Activated CD4-positive, alpha-beta T cell treated with anti-CD3 and anti-CD28 coated beads for 48 hours (primary cell): ENCODE results near the gene TCEAL7.
"Not testable (repeated sequence)": the region's sequence is repeated elsewhere in the genome, so short reads cannot be mapped to it uniquely, and the experiment has no call there.

Experiments used
- DNase-seq: peaks from one replicate; pipeline ENCODE4 v3.0.0-alpha.2; 2020

The TCEAL7 gene, protein sequence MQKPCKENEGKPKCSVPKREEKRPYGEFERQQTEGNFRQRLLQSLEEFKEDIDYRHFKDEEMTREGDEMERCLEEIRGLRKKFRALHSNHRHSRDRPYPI

DNA sequence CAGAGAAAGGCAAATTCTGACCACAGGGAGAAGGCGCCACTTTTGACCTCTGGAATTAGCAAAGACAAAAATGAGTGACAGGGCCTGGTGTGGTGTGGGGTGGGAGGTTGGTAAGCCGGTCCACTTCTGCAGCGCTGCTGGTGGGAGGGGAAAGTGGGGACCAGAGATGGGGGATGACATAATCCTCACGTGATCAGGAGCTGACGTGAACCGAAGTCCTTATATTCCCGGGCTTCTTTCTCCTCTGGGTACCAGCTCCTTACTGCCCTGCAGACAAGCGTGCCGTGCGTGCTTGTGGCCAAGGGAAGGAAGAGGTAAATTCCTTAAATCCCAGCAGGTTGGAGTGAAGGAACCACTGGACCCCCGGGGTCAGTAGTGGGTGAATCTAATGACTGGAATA is at the start of gene TCEAL7:
TCEAL7 (plus strand) TSS at position 249 of the 400 bp plus-strand sequence. CDS start 1,165 bp downstream, outside the sequence.
- DNase-seq, result no peak

DNA sequence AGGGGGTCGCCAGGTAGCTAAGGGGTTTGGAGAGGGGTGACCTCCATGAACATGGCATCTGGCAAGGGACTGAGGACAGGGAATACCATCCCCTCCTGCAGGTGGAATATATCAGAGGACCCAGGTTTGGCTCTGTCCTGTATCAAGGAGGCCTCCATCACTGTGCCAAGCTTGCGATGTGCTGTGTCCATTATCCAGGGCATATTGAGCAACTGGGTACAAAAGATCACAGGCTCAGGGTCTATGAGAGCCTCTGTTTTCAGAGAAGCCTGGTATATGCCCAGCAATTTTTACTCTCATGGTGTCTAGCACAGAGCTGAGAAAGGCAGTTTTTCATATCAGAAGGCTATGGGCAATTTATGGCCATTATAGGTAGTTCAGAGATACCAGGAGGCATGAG is 36.9 kb upstream of the TCEAL7 start:
- no peak for DNase-seq

DNA sequence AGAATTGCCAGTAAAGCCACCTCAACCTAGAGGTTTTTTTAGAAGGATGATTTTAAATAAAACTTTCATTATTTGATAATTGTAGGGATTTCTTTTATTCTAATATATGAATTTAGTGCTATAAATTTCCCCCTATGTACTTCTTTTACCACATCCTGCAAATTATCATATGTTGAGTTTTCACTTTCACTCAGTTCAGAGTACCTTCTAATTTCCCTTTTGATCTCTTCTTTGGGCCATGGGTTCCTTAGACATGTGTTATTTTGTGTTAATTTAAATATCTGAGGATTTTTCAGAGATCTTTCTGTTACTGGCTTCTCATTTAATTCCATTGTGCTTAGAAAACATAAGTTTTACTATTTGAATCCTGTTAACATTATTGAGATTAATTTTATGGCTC is 25.3 kb upstream of the TCEAL7 start:
- no peak for DNase-seq

DNA sequence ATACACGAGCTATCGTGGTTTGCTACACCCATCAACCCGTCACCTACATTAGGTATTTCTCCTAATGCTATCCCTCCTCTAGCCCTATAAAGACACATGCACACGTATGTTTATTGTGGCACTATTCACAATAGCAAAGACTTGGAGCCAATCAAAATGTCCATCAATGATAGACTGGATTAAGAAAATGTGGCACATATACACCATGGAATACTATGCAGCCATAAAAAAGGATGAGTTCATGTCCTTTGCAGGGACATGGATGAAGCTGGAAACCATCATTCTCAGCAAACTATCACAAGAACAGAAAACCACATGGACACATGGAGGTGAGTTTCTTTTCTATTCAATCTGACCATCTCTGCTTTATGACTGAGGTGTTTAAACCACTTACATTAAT is 24.4 kb upstream of the TCEAL7 start:
- DNase-seq, result not testable (repeated sequence)

DNA sequence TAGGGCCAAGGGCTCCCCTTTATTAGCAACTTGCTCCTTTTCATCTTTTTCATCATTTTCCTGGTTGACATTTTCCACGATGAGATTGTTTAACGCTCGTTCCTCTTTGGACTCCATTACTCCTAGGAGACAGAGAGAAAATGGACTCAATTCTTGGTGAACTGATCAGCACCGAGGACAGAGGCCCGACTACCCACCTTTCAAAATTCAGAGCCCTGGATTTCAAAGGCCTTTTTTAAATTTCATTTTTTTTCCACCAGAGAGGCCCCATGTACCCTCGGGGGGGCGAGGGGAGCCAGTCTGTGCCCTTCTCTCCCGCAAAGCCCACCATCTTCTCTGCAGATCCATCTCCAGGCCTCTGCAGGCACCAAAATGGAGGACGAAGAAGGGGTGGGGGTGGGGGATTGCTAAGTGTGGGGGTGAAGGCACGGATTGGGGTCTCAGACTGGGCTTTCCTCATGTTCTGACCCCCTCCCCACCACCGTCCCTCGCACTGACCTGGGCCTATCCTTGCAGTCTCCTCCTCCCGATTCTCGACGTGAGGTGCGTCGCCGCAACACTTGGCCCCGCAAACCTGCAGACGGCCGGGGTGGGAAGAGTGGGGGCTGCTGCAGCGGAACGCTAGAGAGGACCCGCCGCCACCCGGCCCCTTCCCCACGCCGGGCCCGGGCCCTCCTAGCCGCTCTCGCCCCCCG is 20.0 kb upstream of the TCEAL7 start:
- peak; percentile 3 for DNase-seq

DNA sequence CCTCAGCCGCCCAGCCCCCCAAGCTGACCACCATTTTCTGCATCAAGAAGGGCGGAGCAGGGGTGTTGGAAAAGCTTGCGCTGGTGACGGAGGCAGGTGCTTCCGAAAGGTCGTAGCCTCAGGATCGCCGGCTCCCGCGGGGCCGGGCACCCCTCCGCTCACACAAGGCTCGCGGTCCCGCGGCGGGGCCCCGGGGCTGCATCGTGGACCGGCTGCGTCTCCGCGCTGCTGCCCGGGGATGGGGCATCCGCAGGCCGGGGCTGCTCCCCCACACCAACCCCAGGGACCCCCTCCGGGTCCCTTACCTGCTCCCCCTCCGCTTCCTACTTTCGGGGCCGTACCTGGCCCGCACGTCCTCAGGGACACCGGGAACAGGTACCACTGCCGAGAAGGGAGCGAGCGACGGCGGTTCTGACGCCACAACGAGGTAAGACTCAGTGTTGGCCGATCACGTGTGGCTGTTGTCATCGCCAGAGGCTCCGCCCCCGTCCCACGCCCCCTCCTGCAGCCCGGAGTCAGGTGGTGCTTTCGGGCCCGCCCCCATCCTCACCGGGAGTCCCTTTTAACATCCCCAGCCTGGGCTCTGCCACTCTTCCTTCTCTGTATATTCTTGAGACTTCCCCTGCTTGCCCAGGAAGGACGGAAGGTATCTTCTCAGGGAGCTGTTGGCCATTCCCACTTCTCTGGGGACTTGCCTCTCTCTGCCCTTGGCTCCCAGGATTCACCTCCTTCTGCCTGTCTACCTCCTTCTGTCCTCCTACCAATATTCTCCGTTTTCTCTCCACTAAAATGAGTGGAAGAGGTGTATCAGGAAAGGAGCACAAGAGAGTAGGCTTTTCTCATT is 19.3 kb upstream of the TCEAL7 start, which contains the start of gene BEX2:
BEX2 (minus strand) TSS at position 436 of the 844 bp plus-strand sequence. CDS start 1,014 bp downstream, outside the sequence.
- peak; percentile 89 for DNase-seq

DNA sequence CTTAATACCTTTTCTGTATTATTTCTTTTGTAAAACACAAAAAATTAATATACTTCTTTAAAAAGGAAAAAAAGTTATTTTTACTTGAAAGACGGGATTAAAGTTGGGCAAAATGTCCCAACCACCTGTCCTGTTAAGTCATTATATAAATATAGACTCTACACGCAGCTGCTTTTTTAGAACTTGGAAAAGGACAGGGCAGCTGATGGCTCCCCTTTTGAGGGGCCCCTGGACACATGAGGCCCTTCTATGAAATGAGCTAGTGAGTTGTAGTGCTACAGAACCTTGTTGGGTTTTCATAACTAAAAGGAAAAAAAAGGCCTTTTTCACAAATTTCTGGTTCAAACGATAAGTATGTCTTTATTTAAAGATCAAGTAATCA is 18.6 kb upstream of the TCEAL7 start:
- no peak for DNase-seq

DNA sequence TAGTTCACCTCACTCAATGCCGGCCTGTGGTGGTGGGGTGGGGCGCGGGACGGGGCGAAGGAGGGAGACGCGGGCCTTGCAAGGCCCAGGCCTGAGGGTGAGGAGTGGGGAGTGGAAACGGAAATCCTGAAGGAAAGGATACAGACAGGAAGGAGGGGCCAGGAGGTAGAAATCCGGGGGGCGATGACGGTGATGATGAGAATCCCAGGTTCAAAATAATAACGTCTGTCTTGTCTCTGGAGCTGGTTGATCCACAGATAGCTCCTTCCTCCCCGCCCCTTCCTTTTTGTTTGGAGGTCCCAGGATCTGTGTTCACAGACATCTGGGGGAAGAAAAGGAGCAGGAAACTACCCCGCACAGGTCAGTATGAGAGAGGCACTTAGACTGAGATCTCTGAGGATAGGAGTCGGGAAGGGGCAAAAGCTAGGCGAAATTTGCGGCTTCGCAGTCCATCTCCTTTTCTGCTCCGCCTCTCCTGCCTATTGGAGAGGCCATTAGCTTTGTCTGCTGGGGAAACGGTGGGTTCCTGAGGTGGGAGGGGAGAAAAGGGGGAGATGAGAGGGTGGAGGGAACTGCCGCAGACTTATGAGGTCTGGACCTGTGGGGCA is 746 bp downstream of the TCEAL7 start:
- DNase-seq, result no peak

DNA sequence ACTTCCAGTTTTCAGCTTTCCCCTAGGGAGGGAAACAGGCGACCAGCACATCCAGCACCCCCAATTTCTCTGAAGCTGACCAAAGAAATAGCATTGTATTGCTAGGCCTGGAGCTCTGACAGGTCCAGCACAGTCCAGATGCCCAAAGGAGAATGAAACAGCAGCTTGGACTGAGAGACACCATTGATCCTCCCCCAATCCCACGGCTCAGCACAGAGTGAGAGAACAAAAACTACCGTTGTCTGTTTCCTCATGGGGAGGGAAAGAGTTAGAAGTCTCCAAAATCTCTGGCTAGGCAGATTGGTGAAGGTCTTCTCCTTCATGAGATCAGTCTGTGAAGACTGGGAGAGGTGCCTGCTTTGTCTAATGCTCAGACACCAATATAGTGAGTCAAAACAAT is 8.6 kb downstream of the TCEAL7 start:
- DNase-seq, result no peak

DNA sequence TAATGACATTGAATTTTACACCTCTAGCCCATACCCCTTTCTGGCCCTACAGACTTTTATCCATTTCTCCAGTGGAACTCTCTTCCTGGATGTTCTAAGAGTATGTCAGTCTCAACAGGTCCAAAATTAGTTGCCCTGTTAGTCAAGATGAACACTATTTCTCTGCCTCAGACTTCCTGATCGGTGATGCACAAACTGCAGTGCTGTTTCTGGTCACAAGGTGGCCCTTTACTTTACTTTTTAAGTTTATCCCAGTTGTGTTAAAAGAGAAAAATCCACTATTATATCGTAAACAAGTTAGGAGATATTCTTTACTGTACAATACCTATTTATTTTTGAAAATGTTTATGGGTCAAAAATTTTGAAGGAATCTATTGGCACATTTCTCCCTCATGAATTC is 13.1 kb downstream of the TCEAL7 start:
- DNase-seq, result peak; percentile 40

DNA sequence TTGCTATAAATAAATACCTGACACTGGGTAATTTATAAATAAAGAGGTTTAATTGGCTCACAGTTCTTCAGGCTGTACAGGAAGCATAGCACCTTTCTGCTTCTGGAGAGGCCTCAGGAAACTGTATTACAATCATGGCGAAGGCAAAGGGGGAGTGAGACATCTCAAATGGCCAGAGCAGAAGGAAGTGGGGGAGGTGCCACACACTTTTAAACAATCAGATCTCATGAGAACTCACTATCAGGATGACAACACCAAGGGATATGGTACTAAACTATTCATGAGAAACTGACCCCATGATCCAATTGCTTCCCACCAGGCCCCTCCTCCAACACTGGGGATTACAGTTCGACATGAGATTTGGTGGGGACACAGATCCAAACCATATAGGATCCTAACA is 14.6 kb downstream of the TCEAL7 start:
- no peak for DNase-seq

DNA sequence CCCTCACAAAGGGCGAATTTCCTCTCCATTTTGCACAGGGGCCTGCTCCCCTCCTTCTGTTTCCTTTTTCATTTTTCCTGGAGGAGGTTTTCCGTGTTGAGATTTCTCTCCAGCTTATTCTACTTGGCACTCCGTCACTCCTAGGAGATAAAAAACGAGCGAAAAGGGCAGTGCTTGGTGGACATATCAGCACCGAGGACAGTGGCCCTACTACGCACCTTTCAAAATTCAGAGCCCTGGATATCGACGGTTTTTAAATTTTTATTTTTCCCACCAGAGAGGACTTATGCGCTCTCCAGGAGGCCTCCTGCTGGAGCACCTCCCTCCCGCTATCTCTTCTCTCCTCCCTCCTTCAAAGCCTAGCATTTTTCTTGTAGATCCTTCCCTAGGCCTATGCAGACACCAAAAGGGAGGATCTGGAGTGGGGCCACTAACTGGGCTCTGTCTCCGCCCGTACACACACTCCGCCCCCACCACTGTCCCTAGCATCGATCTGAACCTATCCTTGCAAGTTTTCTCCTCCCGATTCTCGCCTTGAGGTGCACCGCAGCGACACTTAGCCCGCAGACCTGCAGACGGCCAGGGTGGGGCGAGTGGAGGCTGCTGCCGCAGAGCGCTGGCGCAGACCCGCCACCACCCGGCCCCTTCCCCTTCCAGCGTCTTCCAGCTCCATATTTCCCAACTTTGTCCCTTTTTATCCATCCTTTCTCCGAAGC is 17.8 kb downstream of the TCEAL7 start:
- no peak for DNase-seq

DNA sequence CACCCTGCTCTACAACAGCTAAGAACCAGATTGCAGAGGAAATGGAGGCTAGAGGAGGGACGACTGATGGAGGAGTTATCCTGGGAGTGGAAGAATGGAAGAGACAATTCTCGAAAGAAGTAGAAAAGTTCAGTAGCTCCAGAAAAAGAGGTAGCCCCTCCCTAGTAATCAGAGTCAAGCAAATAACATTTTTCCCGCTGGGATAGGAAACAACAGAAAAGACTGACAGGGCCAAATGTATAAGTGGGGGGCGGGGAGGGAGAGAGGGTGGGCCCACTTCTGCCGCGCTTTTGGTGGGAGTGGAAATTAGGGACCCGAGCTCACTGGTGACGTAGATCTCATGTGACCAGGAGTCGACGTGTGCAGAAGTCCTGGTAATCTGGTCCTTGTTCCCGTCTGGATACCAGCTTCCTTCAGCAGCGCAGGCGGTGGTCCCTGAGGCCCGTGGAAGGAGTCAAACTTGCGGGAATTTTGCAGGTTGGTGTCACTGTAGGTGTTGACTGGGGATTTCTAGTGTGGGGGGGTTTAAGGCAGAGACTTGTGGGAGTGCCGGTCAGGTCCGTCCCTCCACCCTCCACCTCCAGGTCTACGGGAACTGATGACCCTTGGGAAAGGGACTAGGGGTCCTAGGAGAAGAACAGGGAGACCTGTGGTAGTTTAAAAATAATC is 26.2 kb downstream of the TCEAL7 start, which contains the start of gene TCEAL9:
TCEAL9 (plus strand) TSS at position 377 of the 669 bp plus-strand sequence. CDS start 1,179 bp downstream, outside the sequence.
- DNase-seq, result no peak

DNA sequence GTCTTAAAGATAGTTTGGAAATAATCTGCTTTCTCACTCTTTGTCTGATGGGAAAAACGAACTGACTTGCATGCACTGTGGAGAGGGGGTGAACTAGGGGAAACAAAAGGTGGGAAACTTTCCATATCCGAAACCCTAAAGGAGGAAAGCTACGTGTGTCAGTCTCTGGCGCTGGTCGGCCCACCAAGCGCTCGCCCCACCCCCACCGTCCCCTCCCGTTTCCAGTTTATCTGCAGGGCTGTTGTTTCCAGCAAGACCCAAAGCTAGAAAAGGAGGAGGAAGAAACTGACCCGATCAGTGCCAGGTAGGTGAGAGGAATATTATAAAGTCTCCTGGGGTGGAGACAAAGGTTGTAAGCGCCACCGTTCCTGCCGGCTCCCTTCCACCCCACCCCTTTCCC is 26.8 kb downstream of the TCEAL7 start:
- no peak for DNase-seq

DNA sequence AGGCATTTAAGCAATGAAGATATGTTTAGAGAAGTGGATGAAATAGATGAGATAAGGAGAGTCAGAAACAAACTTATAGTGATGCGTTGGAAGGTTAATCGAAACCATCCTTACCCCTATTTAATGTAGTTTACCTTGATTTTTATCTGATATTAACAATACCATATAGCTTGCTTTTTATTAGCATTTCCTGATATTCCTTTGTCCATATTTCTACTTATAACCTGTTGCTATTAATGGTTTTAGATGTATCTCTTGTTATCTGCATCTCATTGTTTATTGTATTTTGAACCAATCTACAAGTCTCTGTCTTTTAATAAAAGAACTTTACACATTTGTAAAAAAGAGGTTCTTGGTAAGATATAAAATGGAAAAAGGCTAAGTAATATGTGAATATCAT is 27.8 kb downstream of the TCEAL7 start:
- DNase-seq, result no peak

DNA sequence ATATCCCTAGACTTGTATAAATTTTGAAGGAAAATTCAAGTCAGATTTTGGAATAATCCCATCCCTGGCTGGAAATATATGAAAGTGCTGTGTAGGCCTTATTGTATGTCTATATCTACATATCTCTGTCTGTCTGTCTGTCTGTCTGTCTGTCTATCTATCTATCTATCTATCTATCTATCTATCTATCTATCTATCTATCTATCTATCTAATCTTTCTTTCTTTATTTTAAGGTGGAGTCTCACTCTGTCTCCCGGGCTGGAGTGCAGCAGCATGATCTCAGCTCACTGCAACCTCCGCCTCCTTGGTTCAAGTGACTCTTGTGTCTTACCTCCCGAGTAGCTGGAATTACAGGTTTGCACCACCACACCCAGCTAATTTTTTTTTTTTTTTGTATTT is 29.6 kb downstream of the TCEAL7 start:
- DNase-seq, result not testable (repeated sequence)

DNA sequence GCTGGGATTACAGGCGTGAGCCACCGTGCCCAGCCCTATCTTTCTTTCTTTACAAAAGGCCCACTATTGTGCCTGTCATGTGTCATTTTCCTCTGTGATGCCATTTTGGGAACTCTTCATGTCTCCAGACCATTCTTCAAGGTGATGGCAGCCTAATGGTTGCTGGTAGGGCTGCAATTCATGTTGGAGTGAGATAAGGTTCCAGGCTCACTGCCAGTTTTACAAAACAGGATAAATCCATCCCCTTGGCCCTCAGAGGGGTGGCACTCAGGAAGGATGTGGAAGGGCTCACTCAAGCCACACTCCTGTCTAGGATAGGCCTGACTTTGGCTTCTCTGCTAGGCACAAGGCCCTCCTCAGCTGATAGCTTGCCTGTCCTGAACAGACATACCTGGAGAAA is 30.1 kb downstream of the TCEAL7 start:
- no peak for DNase-seq

DNA sequence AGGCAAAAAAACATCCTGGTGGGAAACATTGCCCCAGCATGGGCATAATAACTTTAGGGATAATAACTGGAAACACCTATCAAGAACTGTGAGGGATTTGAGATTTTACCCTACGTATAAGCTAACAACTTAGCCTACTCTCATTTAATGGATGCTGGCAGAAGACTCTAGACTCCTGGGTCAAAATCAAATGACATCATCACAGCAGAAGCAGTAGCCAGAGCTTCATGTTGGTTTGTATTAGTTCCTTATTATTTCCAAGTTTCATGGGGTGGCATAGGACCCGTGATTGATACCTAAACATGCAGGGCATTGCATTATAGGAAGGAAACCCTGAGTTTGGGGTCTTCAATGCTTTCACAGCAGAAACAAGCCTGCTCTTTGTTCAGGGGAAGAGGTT is 30.9 kb downstream of the TCEAL7 start:
- DNase-seq, result no peak

DNA sequence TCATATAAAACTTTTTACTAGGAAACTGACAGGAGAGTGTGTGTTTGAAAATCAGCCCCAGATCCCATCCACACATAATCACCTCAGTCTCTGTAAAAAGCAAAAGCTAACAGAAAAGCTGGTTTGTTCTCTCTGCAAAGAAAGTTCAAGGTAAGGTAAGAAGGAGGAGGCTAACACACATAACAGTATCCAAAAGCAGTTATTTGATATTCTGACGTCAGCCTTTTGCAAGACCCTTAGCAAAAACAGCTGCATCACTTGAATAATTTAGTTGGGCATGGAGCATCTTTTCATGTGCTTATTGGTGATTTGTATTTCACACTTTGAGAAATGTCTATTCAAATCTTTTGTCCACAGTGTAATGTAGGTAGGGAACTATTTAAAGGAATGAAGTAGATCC is 31.8 kb downstream of the TCEAL7 start:
- DNase-seq, result no peak

DNA sequence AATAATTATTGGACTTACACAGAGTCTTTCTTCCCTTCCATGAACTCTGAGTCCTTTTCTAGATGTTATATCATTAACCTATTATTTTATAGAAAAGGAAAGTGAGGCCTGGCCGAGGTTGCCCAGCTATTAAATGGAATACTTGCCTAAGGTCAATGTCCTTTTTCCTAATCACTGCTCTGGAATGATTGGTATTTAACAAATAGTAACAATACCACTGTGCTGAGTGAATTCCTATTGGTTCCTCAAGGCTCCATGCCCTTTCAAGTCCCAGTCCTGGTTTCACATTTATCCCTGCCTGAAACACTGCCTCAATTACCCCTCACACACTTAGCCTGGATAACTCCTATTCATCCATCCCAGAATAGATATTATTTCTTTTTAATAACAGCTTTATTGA is 32.4 kb downstream of the TCEAL7 start:
- no peak for DNase-seq

DNA sequence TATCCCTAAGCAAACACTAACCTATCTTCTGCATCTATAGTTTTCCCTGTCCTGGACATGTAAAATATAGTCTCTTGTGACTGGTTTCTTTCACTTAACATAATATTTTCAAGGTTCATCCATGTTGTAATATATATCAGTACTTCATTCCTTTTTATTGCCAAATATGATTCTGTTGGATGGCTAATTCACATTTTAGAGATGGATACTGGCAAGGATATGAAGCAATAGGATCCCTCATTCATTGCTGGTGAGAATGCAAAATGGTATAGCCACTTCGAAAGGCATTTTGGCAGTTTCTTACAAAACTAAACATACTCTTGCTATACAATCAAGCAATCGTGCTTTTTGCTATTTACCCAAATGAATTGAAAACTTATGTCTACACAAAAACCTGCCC is 33.0 kb downstream of the TCEAL7 start:
- DNase-seq, result no peak

DNA sequence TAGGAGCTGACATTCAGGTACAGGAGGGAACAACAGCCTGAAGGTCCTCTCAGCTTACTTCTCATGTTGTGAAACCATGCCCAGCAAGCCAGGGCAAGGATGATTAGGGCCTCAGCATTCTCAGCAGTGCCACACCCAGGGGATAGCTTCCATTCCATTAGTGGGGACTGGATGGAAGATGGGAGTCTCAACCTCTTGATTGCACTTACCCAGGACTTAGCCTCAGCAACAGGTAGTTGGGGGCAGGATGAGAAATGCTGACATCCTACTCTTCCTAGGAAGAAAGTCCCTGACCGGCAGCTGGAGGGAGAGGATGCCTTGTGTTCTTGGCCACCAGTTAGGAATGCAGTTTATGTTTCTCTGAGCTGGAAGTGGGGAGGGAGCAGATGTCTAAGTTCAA is 37.5 kb downstream of the TCEAL7 start:
- no peak for DNase-seq
